NCI-H128 (cell line): ENCODE results near the gene OR13J1.
"Not testable (repeated sequence)": the region's sequence is repeated elsewhere in the genome, so short reads cannot be mapped to it uniquely, and the experiment has no call there.

Experiments
- DNase-seq: peaks from one replicate; lab custom pipeline; 2025; ENCODE audit not compliant: unreplicated experiment; lab: John Stamatoyannopoulos, UW

The OR13J1 gene

GRCh38 chr9:35870351-35870923 is at the start of gene OR13J1:
Gene OR13J1, minus strand, starts transcription at chr9:35870401. Its CDS starts 0 bp downstream, at chr9:35870401.
- DNase-seq = no peak

GRCh38 chr9:35919212-35920008 is 49.2 kb upstream of the OR13J1 start:
- no peak for DNase-seq

GRCh38 chr9:35918780-35919179 is 48.6 kb upstream of the OR13J1 start:
- DNase-seq = no peak

GRCh38 chr9:35917261-35917660 is 47.1 kb upstream of the OR13J1 start:
- no peak for DNase-seq

DNA sequence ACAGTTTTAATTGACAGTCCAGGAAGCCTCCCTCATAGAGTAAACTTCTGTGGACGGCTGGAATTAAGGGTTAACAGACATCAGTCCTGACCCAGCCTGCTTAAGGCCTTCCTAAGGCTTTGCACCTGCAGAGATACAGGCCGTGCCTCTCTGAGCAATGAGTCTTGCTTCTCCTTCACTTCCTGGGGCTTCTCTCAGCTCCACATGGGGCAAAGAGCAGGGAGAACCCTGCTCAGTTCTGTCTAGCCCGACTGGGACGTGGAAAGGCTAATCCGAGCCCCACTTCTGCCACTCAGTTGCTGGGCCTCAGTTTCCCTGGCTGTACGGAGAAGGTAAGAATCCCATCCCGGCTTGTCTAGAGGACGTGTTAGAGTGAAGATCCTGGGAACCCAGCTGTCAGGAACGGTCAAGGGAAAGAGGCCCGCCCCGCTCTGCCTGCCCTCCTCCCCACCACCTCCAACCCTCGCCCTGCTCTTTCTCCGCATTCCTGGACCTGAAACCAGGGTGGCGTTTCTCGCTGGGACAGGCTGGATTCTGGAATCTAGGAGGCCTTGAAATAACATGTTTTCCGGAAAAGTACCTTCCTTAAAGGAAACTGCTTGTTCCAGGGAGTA is 45.6 kb upstream of the OR13J1 start:
- no peak for DNase-seq

DNA sequence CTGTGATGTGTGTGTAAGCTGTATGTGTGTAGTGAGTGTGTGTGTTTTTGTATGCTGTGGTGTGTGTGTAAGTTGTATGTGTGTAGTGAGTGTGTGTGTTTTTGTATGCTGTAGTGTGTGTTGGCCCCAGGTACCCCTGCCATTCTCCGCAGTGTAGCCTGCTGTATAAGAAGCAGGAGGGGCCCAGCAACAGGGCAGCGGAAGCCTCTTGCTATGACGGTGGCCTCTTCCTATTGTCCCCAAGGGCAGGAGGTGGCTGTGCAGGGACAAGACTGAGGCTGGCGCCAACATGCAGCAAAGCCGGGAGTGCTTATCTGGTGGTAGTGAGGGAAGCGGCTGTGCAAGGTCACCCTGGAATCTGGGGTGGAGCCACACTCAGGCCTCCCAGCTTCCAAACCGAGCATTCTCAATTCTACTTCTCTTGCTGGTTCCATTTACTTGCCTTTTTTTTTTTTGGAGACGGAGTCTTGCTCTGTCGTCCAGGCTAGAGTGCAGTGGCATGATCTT is 44.2 kb upstream of the OR13J1 start:
- DNase-seq = no peak

- not testable (repeated sequence) for DNase-seq
Observed at GRCh38 chr9:35913429-35913828, 43.2 kb upstream of the OR13J1 start.

DNA sequence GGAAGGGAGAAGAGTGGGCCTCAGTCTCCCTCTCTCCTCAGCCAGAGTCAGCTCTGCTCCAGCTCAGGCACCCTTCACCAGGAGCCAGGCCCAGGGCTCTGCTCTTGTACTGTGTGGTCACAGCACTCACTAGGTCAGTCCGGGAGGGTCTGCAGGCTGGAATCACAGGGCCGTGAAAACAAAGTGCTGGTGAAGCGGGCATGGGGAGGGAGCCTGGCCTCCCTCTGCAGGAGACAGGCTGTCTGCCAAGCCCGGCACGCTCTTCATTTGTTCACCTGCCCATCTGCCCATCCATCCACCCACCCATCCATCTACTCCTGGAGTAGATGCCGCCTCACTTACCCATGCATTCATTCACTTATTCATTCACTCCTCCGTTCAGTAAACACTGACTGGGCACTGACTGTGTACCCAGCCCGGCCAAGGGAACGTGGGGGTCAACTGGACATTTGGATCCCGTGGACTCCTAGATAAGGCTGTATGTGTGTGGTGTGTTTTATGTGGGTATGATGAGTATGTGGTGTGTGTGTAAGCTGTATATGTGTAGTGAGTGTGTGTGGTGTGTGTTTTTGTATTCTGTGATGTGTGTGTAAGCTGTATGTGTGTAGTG is 42.7 kb upstream of the OR13J1 start:
- no peak for DNase-seq

GRCh38 chr9:35911690-35912089 is 41.5 kb upstream of the OR13J1 start:
- no peak for DNase-seq

- DNase-seq = no peak
Observed at GRCh38 chr9:35910613-35911359, 40.6 kb upstream of the OR13J1 start.

GRCh38 chr9:35909687-35910612 is 39.7 kb upstream of the OR13J1 start:
- no peak for DNase-seq

DNA sequence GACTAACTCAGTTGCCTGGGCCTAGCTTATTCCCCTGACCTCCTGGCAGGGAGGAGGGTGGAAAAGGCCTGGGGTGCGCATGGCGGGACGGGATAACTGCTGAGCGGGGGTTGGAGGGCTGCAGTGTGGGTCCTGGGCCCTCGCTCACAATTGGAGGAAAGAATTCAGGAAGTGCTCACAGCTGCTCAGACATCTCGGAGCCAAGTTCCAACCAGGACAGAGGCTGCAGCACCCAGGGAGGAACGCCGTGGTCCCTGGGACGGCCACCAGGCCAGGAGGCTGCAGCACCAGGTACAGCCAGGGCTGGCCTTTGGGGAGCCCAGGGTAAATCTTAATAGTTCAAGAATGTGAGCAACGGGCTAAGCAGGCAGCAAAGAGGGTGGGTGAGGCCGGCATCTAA is 39.1 kb upstream of the OR13J1 start, which contains the start of gene SPAAR:
Gene SPAAR, plus strand, starts transcription at position 217 of the 400 bp plus-strand sequence. CDS start 974 bp downstream, outside the sequence.
- no peak for DNase-seq

- DNase-seq = no peak
Observed at GRCh38 chr9:35908504-35909125, 38.4 kb upstream of the OR13J1 start.

GRCh38 chr9:35907711-35908503 is 37.7 kb upstream of the OR13J1 start:
- DNase-seq = no peak

DNA sequence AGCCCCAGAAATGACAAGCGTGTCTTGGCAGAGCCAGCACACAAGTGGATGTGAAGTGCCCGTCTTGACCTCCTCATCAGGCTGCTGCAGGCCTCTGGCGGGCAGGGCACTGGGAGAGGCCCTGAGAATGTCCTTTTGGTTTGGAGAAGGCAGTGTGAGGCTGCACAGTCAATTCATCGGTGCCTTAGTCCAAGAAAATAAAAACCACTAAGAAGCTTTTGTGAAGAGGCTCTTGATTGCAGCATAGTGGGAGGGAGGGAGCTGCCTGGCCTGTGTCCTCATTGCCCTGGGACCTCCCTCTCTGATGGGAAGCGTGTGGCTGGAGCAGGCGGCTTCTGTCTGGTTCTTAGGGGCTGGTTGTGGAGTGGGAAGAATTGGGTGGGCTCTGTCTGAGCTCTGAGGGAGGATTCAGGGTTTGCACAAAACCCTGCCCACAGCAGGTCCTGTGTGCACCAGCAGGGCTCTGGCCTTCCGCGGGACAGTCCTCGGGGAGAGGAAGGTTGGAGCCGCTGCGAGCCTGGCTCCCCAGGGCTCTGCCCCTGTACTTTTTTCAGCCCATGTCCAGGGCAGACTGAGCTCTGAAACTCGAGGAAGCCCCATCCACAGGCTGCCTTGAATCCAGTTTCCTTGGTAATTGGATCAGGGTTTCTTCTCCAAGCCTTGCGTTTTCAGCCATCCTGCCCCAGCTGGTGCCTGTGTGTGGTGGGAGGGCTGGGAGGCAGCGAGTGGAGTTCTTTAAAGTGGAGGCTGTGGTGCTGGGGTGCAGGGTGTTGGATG is 36.9 kb upstream of the OR13J1 start:
- no peak for DNase-seq

DNA sequence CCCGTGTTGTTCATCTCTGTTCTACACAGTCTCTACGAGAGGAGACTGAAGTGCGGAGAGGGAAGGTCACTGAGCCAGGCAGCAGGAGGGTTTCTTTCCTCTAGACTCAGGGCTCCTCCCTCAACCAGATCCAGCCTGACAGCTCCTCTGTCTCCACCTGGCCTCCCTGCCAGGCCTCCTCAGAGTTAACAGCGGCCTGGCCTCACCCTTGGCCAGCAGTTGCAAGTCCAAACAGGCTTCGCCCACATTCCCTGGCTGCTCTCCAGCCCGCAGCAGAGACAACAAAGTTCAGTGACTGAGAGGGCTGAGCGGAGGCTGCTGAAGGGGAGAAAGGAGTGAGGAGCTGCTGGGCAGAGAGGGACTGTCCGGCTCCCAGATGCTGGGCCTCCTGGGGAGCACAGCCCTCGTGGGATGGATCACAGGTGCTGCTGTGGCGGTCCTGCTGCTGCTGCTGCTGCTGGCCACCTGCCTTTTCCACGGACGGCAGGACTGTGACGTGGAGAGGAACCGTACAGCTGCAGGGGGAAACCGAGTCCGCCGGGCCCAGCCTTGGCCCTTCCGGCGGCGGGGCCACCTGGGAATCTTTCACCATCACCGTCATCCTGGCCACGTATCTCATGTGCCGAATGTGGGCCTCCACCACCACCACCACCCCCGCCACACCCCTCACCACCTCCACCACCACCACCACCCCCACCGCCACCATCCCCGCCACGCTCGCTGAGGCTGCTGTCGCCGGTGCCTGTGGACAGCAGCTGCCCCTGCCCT is 35.9 kb upstream of the OR13J1 start, which contains the start of gene HRCT1:
Gene HRCT1, plus strand, starts transcription at position 291 of the 768 bp plus-strand sequence. Its CDS starts 86 bp downstream, at position 377.
- no peak for DNase-seq
